SK-N-SH (cell line): ENCODE results near the gene TMEM231. TPM values are rescaled to one million over a fixed set of nuclear protein-coding genes. Genes with fewer than 3 reads are reported as not detected.
"Not testable (repeated sequence)": the region's sequence is repeated elsewhere in the genome, so short reads cannot be mapped to it uniquely, and the experiment has no call there.

ENCODE experiments used
- CTCF ChIA-PET: fragments of 300-600, 350-600 bp; formaldehyde crosslinking; extraction: SDS; loops from one replicate; lab custom pipeline; 2021; lab: Yijun Ruan, JAX
- POLR2A ChIA-PET: fragments of 350-600 bp; sonication (Branson Sonifier 250); formaldehyde crosslinking; extraction: SDS; loops from one replicate; lab custom pipeline; 2020; ENCODE audit warnings: antibody characterized with exemption, inconsistent platforms; lab: Yijun Ruan, JAX
- DNase-seq: peaks from one replicate; pipeline ENCODE4 v3.0.0; 2012
- H2AFZ ChIP-seq: fragments of 200-600 bp; sonication (generic); 2 replicates; pipeline ENCODE4 v1.8.1; 2016; ENCODE audit warnings: antibody characterized with exemption, mild to moderate bottlenecking, low read depth
- H3F3A ChIP-seq: fragments of 200-600 bp; sonication (generic); replicated peaks from 2 replicates; pipeline ENCODE3; 2016; ENCODE audit warnings: antibody characterized with exemption, mild to moderate bottlenecking; ENCODE audit not compliant: insufficient read depth
- H3K27ac ChIP-seq, 2 experiments: fragments of 200-500 bp in 1 of 2; fragments of 200-600 bp in 1 of 2; sonication (Bioruptor generic) in 1 of 2; sonication (generic), shearing (Covaris generic) in 1 of 2; 2 replicates each; pipeline versions ENCODE4 v1.5.1 to v1.6.1; 2014 to 2016; ENCODE audit warnings: low read depth in 2 of 2, inconsistent platforms in 1 of 2, low read length in 1 of 2, mild to moderate bottlenecking in 1 of 2, mixed read lengths in 1 of 2
- H3K27me3 ChIP-seq: fragments of 200-600 bp; sonication (generic), shearing (Covaris generic); 2 replicates; pipeline ENCODE4 v1.6.1; 2016; ENCODE audit warnings: mixed run types; ENCODE audit not compliant: insufficient read depth
- H3K36me3 ChIP-seq, 2 experiments: fragments of 200-500 bp in 1 of 2; fragments of 200-600 bp in 1 of 2; sonication (Bioruptor generic) in 1 of 2; sonication (generic) in 1 of 2; replicated peaks in 1 of 2; 2 replicates each; pipeline versions ENCODE3 to v1.5.1; 2014 to 2016; ENCODE audit warnings: low read length in 1 of 2, mild to moderate bottlenecking in 1 of 2; ENCODE audit not compliant: insufficient read depth in 2 of 2, control insufficient read depth in 1 of 2
- H3K4me1 ChIP-seq, 2 experiments: fragments of 200-500 bp in 1 of 2; fragments of 200-600 bp in 1 of 2; sonication (Bioruptor generic) in 1 of 2; sonication (generic), shearing (Covaris generic) in 1 of 2; 2 replicates each; pipeline versions ENCODE4 v1.5.1 to v1.6.1; 2014 to 2016; ENCODE audit warnings: low read depth in 1 of 2, low read length in 1 of 2, mixed run types in 1 of 2; ENCODE audit not compliant: insufficient read depth in 2 of 2, control insufficient read depth in 1 of 2
- H3K4me2 ChIP-seq: fragments of 200-600 bp; sonication (generic), shearing (Covaris generic); 2 replicates; pipeline ENCODE4 v1.6.1; 2017; ENCODE audit warnings: mixed run types
- H3K4me3 ChIP-seq, 2 experiments: fragments of 200-500 bp in 1 of 2; fragments of 200-600 bp in 1 of 2; sonication (Bioruptor generic) in 1 of 2; sonication (generic), shearing (Covaris generic) in 1 of 2; 2 replicates each; pipeline versions ENCODE4 v1.5.1 to v1.8.1; 2014 to 2016; ENCODE audit warnings: low read depth in 2 of 2, inconsistent platforms in 1 of 2, low read length in 1 of 2, mild to moderate bottlenecking in 1 of 2, mixed read lengths in 1 of 2, moderate library complexity in 1 of 2
- H3K79me2 ChIP-seq: fragments of 200-600 bp; sonication (generic); 2 replicates; pipeline ENCODE4 v1.8.1; 2017; ENCODE audit warnings: mild to moderate bottlenecking; ENCODE audit not compliant: insufficient read depth
- H3K9ac ChIP-seq: fragments of 200-600 bp; sonication (generic); 2 replicates; pipeline ENCODE4 v1.6.1; 2017; ENCODE audit warnings: mixed run types
- H3K9me2 ChIP-seq: fragments of 200-600 bp; sonication (generic); 2 replicates; pipeline ENCODE4 v1.6.1; 2017; ENCODE audit warnings: mixed run types
- H3K9me3 ChIP-seq: fragments of 200-600 bp; sonication (generic); 2 replicates; pipeline ENCODE4 v1.6.1; 2017; ENCODE audit warnings: mixed run types, mild to moderate bottlenecking, moderate library complexity
- H4K20me1 ChIP-seq: fragments of 200-600 bp; sonication (generic); 2 replicates; pipeline ENCODE4 v1.6.1; 2017; ENCODE audit warnings: mild to moderate bottlenecking, mixed run types; ENCODE audit not compliant: insufficient read depth
- GABPA ChIP-seq: IDR thresholded peaks from 2 replicates; pipeline ENCODE4 v1.4.0; 2012; ENCODE audit warnings: low read depth, mild to moderate bottlenecking
- MEF2A ChIP-seq: IDR thresholded peaks from 2 replicates; pipeline ENCODE4 v1.4.0; 2012; ENCODE audit warnings: low read depth, borderline replicate concordance
- RAD21 ChIP-seq: IDR thresholded peaks from 2 replicates; pipeline ENCODE4 v1.6.1; 2012; ENCODE audit warnings: mild to moderate bottlenecking, low read length
- RCOR1 ChIP-seq: fragments of 150-350 bp; IDR thresholded peaks from 2 replicates; pipeline ENCODE4 v1.6.1; 2017; ENCODE audit warnings: antibody characterized with exemption, low read length
- TEAD4 ChIP-seq: IDR thresholded peaks from 2 replicates; pipeline ENCODE4 v1.4.0; 2012; ENCODE audit warnings: mild to moderate bottlenecking, borderline replicate concordance; ENCODE audit not compliant: insufficient read depth
- WGBS: methylation state at CpG from one replicate; pipeline ENCODE4 v1.1.6; 2017; ENCODE audit warnings: low lambda C conversion rate; 5-methylcytosine and 5-hydroxymethylcytosine counted together
- polyA plus RNA-seq, 3 experiments: library from polyadenylated mRNA; depleted of rRNA; stranded (reverse); fragments of >200 nt; gene quantifications; 2 replicates each; pipeline ENCODE4 v1.2.3, GENCODE V29; 2012

Gene TMEM231
- polyA plus RNA-seq, 1 of the 3 experiments (the other 2 are of a cell fraction), result 18.1 TPM

DNA sequence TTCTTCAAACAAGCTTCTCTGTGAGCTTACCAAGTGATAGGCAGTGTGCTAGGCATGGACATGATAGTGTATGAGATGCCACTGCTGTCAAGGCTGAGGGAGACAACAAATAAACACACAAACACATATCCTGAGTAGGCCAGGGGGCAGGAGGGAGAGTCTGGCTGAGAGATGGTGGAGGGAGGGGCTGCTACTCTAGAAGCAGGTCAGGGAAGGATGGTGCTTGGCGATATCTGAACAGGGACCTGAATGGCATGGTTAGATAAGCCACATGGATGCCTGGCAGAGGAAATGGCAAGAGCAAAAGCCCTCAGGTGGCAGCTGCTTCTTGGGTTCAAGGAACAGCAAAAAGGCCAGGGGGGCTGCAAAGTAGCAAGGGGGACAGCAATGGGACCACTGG is 52.3 kb downstream of the TMEM231 start:
- no peak for TF ChIP-seq TEAD4
- TF ChIP-seq MEF2A, result no peak
- Histone ChIP-seq H3K9me2 (no peaks in the 10 kb centered on the region), H3K79me2 (no peaks in the 10 kb centered on the region), H3F3A (peaks cover 4% of the 10 kb centered on the region), H3K27ac (no peak overlapping the region), H3K9ac (no peak overlapping the region), H3K36me3 (no peaks in the 10 kb centered on the region), H3K4me2 (no peak overlapping the region), H3K4me3 (no peak overlapping the region), H3K27me3 (no peaks in the 10 kb centered on the region), H3K4me1 (no peaks in the 10 kb centered on the region; a peak in 1 of 4 replicates), H2AFZ (no peak overlapping the region), H4K20me1 (no peaks in the 10 kb centered on the region), H3K9me3 (no peaks in the 10 kb centered on the region)
- 80% methylated on average over 1 of the region's 1 CpG for WGBS
- DNase-seq, result no peak
- ChIA-PET CTCF (interaction anchor here (0.6 to 1.1 kb wide), 2 partner anchors 13 to 1067 kb away, joined by 3 to 6 read pairs; no protein-coding TSS in a partner anchor), POLR2A (no interaction called here)

DNA sequence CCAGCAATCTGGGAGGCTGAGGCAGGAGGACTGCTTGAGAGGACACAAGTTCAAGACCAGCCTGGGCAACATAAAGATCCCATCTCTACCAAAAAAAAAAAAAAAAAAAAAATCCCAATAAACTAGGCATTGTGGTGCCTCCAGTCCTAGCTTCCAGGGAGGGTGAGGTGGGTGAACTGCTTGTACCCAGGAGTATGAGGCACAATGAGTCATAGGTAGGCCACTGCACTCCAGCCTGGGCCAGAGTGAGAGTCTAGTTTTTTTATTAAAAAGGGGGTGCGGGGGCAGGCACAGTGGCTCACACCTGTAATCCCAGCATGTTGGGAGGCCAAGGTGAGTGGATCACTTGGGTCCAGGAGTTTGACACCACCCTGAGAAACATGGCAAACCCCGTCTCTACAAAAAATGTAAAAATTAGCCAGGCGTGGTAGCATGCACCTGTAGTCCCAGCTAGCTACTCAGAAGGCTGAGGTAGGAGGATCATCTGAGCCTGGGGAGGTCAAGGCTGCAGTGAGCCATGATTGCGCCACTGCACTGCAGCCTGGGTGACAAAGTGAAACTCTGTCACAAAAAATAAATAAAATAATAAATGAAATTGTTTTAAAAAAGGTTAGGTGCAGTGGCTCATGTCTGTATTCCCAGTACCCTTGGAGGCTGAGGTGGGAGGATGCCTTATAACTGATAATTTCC is 53.0 kb downstream of the TMEM231 start:
- POLR2A ChIA-PET, result interaction anchor here (0.6 kb wide), 1 partner anchor 90 kb away, joined by 3 read pairs; no protein-coding TSS in a partner anchor
- H3K4me2 ChIP-seq, result no peak overlapping the region
- 83% methylated on average over 4 of the region's 4 CpGs for WGBS

DNA sequence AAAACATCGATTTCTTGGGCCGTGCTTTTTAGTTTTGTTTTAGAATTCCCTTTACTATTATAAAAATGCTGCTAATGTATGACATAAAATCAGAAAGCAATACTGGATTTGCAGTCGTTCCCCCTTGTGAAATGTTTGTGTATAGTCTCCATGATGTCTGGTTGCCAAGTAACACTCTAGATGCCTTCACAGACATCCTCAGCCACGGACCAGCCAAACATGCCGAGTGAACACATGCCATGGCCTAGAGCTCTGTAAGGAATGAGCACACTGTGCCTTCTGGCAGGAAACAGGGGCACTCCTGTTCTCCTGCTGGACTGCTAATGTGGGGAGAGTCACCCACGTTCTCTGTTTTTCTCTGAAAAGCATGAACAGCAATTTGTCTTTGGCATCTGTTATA is 54.2 kb downstream of the TMEM231 start:
- H2AFZ ChIP-seq, result not testable (repeated sequence)

More for the DNA sequence above, 53.0 kb downstream of the TMEM231 start:
- Histone ChIP-seq H3K9ac (no peak overlapping the region), H3K9me3 (no peaks in the 10 kb centered on the region), H2AFZ (no peak overlapping the region), H3K79me2 (no peaks in the 10 kb centered on the region), H3K4me1 (peaks cover 5% of the 10 kb centered on the region in 2 experiments; a peak in 2 of 4 replicates), H3K27me3 (no peaks in the 10 kb centered on the region), H3K36me3 (no peaks in the 10 kb centered on the region), H3K9me2 (no peaks in the 10 kb centered on the region), H3F3A (peaks cover 4% of the 10 kb centered on the region), H4K20me1 (no peaks in the 10 kb centered on the region), H3K4me3 (no peak overlapping the region), H3K27ac (no peak overlapping the region)
- TF ChIP-seq RAD21 (no peak), RCOR1 (no peak), TEAD4 (no peak), GABPA (no peak)
- no peak for DNase-seq
- CTCF ChIA-PET, result interaction anchor here (1.1 kb wide), 1 partner anchor 14 kb away, joined by 6 read pairs; no protein-coding TSS in a partner anchor

More for the DNA sequence above, 54.2 kb downstream of the TMEM231 start:
- H3K27me3 ChIP-seq, H3K4me2 ChIP-seq, H3K9me2 ChIP-seq, H3K36me3 ChIP-seq, H3K9ac ChIP-seq, H3K4me1 ChIP-seq, H3F3A ChIP-seq, H3K27ac ChIP-seq, H3K4me3 ChIP-seq, H4K20me1 ChIP-seq, DNase-seq, H3K9me3 ChIP-seq, POLR2A ChIA-PET, H3K79me2 ChIP-seq: not testable (repeated sequence)
- CTCF ChIA-PET, result interaction anchor here (1.4 kb wide), 1 partner anchor 10 kb away, joined by 4 read pairs; no protein-coding TSS in a partner anchor
- 69% methylated on average over 6 of the region's 6 CpGs for WGBS
